ENCODE measurements around the gene BCAS3.

DNA sequence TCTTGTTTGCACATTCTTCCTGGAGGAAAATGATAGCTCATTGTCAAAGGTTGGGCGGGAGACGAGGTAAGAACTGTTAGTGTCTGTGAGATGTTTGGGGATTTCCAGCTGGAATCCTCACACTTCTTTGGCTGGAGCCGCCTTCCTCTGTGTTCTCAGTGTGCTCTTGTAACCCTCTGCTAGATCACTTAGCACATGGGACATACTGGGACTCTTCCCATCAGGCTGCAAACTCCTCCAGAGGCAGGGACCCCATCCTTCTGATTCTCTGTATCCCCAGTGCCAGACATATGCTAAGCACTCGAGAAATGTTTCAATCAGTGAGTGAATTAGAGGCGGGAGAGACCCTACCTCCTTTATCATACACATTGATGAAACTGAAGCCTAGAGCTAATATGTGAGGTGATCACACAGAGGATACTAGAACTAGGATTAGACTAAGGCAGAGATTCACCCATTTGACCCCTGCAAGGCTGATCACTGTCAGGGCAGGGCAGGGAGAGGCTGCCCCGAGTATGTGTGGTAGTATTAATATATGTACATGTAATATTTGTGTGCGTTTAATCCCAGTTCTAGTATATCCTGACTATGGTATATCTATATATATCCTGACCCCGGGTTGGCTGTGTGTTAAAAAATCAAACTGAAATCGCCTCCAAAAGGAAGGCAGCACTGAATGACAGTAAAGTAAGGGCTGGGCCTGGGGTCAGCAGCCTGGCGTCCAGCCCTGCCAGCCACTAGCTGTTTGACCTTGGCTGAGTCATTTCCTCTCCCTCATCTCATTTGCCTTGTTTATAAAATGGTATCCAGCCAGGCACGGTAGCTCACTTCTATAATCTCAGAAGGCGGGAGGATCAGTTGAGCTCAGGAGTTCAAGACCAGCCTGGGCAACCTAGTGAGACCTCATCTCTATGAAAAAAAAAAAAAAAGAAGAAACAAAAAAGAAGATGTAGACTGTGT is 646.5 kb downstream of the BCAS3 start:
- TF ChIP-seq EZH2 (IDR thresholded peaks at IDR 0.05; ENCODE audit: insufficient read depth, poor library complexity, severe bottlenecking), result no peak
- TF ChIP-seq EZH2phosphoT487 (IDR thresholded peaks at IDR 0.05; ENCODE audit: insufficient read depth, low read depth), result no peak
